Peyer's patch (tissue), 4 donors: ENCODE measurements around the gene NPB. TPM values are rescaled to one million over a fixed set of nuclear protein-coding genes. Genes with fewer than 3 reads are reported as not detected.
A peak's percentile ranks its signal among the peaks of the same experiment; 100 is the strongest.

Source experiments
- DNase-seq, 3 donors: peaks; one replicate each; pipeline ENCODE4 v3.0.0-alpha.2; 2017 to 2019
- H3K27ac ChIP-seq, 4 donors: fragments of 200-600 bp; sonication (generic); one replicate each; pipeline ENCODE4 v1.5.1; 2016 to 2019
- H3K27me3 ChIP-seq, 2 donors: fragments of 200-600 bp; sonication (generic); one replicate each; pipeline ENCODE4 v1.5.1; 2019
- H3K36me3 ChIP-seq, 3 donors: fragments of 200-600 bp; sonication (generic); one replicate each; pipeline ENCODE4 v1.5.1; 2016 to 2019
- H3K4me1 ChIP-seq, 4 donors: fragments of 200-600 bp; sonication (generic); one replicate each; pipeline ENCODE4 v1.5.1; 2016 to 2019
- H3K4me3 ChIP-seq, 4 donors: fragments of 200-600 bp; sonication (generic); 1 replicate in 3 of 4; 2 replicates in 1 of 4; pipeline ENCODE4 v1.5.1; 2016 to 2019; ENCODE audit warnings: mild to moderate bottlenecking in 1 of 4
- H3K9me3 ChIP-seq, 4 donors: fragments of 200-600 bp; sonication (generic); one replicate each; pipeline ENCODE4 v1.5.1; 2016 to 2019; ENCODE audit warnings: mild to moderate bottlenecking in 1 of 4
- POLR2A ChIP-seq, 2 donors: fragments of 450-650 bp; IDR thresholded peaks; one replicate each; pipeline ENCODE4 v1.5.1; 2017; ENCODE audit warnings: antibody characterized with exemption in 2 of 2, mild to moderate bottlenecking in 2 of 2, moderate library complexity in 2 of 2
- total RNA-seq, 4 donors: library from RNA; depleted of rRNA; stranded (reverse); fragments of >200 nt; gene quantifications; one replicate each; pipeline ENCODE4 v1.1.0, GENCODE V29; 2016
- TF ChIP-seq, protein P1 (sequence below), 6 experiments: fragments of 450-650 bp in 4 of 6; fragments of 200-600 bp in 2 of 6; sonication (generic) in 1 of 6; IDR thresholded peaks; one replicate each; pipeline ENCODE4 v1.5.1; 2017 to 2019; ENCODE audit warnings: antibody characterized with exemption in 6 of 6, mild to moderate bottlenecking in 3 of 6, moderate library complexity in 1 of 6

The NPB gene
- 1 to 10 TPM in 1 of 4 donors, under 1 TPM in 1, not detected in 2; 0.76 to 1.6 TPM for total RNA-seq

GRCh38 chr17:81902023-81902652 lies at the start of gene NPB:
NPB (plus strand) TSS chr17:81902238; CDS start chr17:81902278, 40 bp downstream.
- Histone ChIP-seq H3K36me3 (peaks cover 0 to 63% (median 0%) of the 10 kb centered on the region in 3 donors), H3K4me1 (peaks cover 0 to 17% (median 7%) of the 10 kb centered on the region in 4 donors), H3K9me3 (no peaks in the 10 kb centered on the region), H3K27me3 (no peaks in the 10 kb centered on the region), H3K4me3 (peak within 1 kb of the TSS; percentile 3 to 43 (median 40)), H3K27ac (peak within 1 kb of the TSS in 1 of 4 donors; percentile 25)
- no peak for TF ChIP-seq POLR2A (IDR thresholded peaks at IDR 0.05)
- peak in 1 of 3 donors; percentile 68 for DNase-seq

GRCh38 chr17:81854974-81855774 lies 46.9 kb upstream of the NPB start:
- H3K27ac ChIP-seq, result no peak overlapping the region
- H3K4me3 ChIP-seq, result no peak overlapping the region
- H3K4me1 ChIP-seq, result peaks cover 0 to 44% (median 13%) of the 10 kb centered on the region in 4 donors
- no peak for DNase-seq
- no peak for TF ChIP-seq POLR2A (IDR thresholded peaks at IDR 0.05)
- TF ChIP-seq, protein P1, sequence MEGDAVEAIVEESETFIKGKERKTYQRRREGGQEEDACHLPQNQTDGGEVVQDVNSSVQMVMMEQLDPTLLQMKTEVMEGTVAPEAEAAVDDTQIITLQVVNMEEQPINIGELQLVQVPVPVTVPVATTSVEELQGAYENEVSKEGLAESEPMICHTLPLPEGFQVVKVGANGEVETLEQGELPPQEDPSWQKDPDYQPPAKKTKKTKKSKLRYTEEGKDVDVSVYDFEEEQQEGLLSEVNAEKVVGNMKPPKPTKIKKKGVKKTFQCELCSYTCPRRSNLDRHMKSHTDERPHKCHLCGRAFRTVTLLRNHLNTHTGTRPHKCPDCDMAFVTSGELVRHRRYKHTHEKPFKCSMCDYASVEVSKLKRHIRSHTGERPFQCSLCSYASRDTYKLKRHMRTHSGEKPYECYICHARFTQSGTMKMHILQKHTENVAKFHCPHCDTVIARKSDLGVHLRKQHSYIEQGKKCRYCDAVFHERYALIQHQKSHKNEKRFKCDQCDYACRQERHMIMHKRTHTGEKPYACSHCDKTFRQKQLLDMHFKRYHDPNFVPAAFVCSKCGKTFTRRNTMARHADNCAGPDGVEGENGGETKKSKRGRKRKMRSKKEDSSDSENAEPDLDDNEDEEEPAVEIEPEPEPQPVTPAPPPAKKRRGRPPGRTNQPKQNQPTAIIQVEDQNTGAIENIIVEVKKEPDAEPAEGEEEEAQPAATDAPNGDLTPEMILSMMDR (IDR thresholded peaks at IDR 0.05), result peak in 3 of 6 experiments; percentile 35 to 47 (median 37)
- H3K27me3 ChIP-seq, result no peaks in the 10 kb centered on the region
- no peaks in the 10 kb centered on the region for H3K9me3 ChIP-seq
- H3K36me3 ChIP-seq, result peaks cover 0 to 81% (median 0%) of the 10 kb centered on the region in 3 donors

DNA sequence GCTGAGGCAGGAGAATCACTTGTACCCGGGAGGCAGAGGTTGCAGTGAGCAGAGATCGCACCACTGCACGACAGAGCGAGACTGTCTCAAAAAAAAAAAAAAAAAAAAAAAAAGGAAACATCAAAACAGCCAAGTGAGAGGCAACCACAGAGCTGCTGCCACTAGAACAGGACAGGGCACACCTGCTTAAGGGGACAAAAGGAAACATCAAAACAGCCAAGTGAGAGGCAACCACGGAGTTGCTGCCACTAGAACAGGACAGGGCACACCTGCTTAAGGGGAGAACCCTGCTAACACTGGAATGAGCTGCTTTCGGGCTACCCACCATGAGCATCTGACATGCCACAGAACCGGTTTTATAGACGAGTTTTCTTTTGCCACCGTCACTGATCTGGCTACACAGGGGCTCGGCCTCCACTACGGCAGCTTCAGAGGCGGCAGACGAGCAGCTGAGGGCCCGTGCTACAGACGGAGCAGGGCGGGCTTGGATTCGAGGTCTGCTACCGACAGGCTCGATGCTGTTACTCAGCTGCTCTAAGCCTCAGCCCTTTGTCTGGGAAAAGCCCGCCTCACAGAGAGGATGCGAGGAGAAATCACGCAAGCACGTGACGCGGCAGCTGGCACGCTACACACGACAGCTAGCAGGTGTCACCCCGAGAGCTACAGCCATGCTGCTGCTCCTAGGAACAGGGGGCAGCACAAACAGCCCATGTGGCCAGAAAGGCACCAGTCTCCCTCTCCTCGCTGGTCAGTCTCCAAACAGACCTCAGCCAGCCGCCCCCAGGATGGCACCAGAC lies 43.7 kb upstream of the NPB start:
- H3K36me3 ChIP-seq, result peaks cover 0 to 50% (median 0%) of the 10 kb centered on the region in 3 donors
- peak overlapping the region in 2 of 4 donors; percentile 27 to 97 for H3K27ac ChIP-seq
- H3K27me3 ChIP-seq, result no peaks in the 10 kb centered on the region
- no peak for DNase-seq
- H3K4me3 ChIP-seq, result peak overlapping the region; percentile 93 to 100 (median 99)
- TF ChIP-seq, protein P1 (IDR thresholded peaks at IDR 0.05), result no peak
- TF ChIP-seq POLR2A (IDR thresholded peaks at IDR 0.05), result no peak
- peaks cover 0 to 63% (median 19%) of the 10 kb centered on the region in 4 donors for H3K4me1 ChIP-seq
- H3K9me3 ChIP-seq, result no peaks in the 10 kb centered on the region

- TF ChIP-seq POLR2A (IDR thresholded peaks at IDR 0.05), result peak in 1 of 2 donors; percentile 31
- TF ChIP-seq, protein P1 (IDR thresholded peaks at IDR 0.05), result no peak
- Histone ChIP-seq H3K9me3 (no peaks in the 10 kb centered on the region), H3K4me3 (peak overlapping the region; percentile 93 to 100 (median 99)), H3K27ac (peak overlapping the region; percentile 93 to 99 (median 96)), H3K4me1 (peaks cover 0 to 72% (median 19%) of the 10 kb centered on the region in 4 donors), H3K36me3 (peaks cover 0 to 41% (median 0%) of the 10 kb centered on the region in 3 donors), H3K27me3 (no peaks in the 10 kb centered on the region)
- DNase-seq, result no peak
These were observed 42.8 kb upstream of the NPB start for GRCh38 chr17:81858967-81859905.

- Histone ChIP-seq H3K4me1 (peaks cover 0 to 80% (median 19%) of the 10 kb centered on the region in 4 donors), H3K27me3 (no peaks in the 10 kb centered on the region), H3K27ac (peak within 1 kb of the TSS; percentile 95 to 99 (median 98)), H3K9me3 (no peaks in the 10 kb centered on the region), H3K4me3 (peak within 1 kb of the TSS; percentile 93 to 100 (median 99)), H3K36me3 (peaks cover 0 to 33% (median 0%) of the 10 kb centered on the region in 3 donors)
- TF ChIP-seq, protein P1 (IDR thresholded peaks at IDR 0.05), result no peak
- peak; percentile 92 to 94 for TF ChIP-seq POLR2A (IDR thresholded peaks at IDR 0.05)
- DNase-seq, result peak in 1 of 3 donors; percentile 98
These were observed 41.9 kb upstream of the NPB start, which contains the start of gene P4HB for GRCh38 chr17:81859906-81860755. P4HB (minus strand) TSS chr17:81860535; CDS start chr17:81860471, 64 bp downstream.
